ENCODE results near the gene HSP90AB1. TPM values are rescaled to one million over a fixed set of nuclear protein-coding genes. Genes with fewer than 3 reads are reported as not detected.

Gene HSP90AB1
- polyA plus RNA-seq, 1 donor from 2014 or later = 522 TPM

- Histone ChIP-seq H4K20me1 (ENCODE audit: insufficient read depth) (no peaks in the 10 kb centered on the region), H3K4me3 (ENCODE audit: low read length) (no peak overlapping the region), H3K36me3 (ENCODE audit: insufficient read depth, low read length) (no peaks in the 10 kb centered on the region), H3K9ac (ENCODE audit: low read length) (no peak overlapping the region), H3K27ac (ENCODE audit: low read length) (no peak overlapping the region), H3K4me2 (ENCODE audit: low read length) (no peak overlapping the region), H3K27me3 (ENCODE audit: insufficient read depth, low read depth, low read length) (no peaks in the 10 kb centered on the region), H3F3A (ENCODE audit: insufficient read depth, low read length, poor library complexity, severe bottlenecking) (no peaks in the 10 kb centered on the region), H3K79me2 (replicated peaks; ENCODE audit: insufficient read depth, low read length) (no peaks in the 10 kb centered on the region), H3K9me3 (ENCODE audit: low read length) (no peaks in the 10 kb centered on the region), H3K9me2 (ENCODE audit: insufficient read depth, low read length) (no peaks in the 10 kb centered on the region), H2AFZ (ENCODE audit: low read depth, low read length) (no peak overlapping the region)
- TF ChIP-seq EZH2 (IDR thresholded peaks at IDR 0.05; ENCODE audit: borderline replicate concordance, insufficient read depth, low read length, poor library complexity, severe bottlenecking) = no peak
- no peak for TF ChIP-seq MXI1 (conservative IDR thresholded peaks at IDR 0.05; ENCODE audit: poor library complexity, severe bottlenecking)
- TF ChIP-seq POLR2AphosphoS5 (IDR thresholded peaks at IDR 0.05) = no peak
- no peak for TF ChIP-seq REST (IDR thresholded peaks at IDR 0.05; ENCODE audit: borderline replicate concordance)
- peak; percentile 25 for TF ChIP-seq SMC3 (conservative IDR thresholded peaks at IDR 0.05; ENCODE audit: poor library complexity)
- peak; percentile 24 for TF ChIP-seq RAD21 (conservative IDR thresholded peaks at IDR 0.05)
- no peak for TF ChIP-seq TAF1 (IDR thresholded peaks at IDR 0.05; ENCODE audit: low read depth)
- peak; percentile 45 for TF ChIP-seq CTCF (IDR thresholded peaks at IDR 0.05; ENCODE audit: poor library complexity, severe bottlenecking)
- TF ChIP-seq EP300 (conservative IDR thresholded peaks at IDR 0.05; ENCODE audit: poor library complexity, severe bottlenecking) = no peak
Observed at GRCh38 chr6:44234101-44235025, 12.5 kb upstream of the HSP90AB1 start.

GRCh38 chr6:44235269-44235668 is 11.6 kb upstream of the HSP90AB1 start:
- H4K20me1 ChIP-seq (ENCODE audit: insufficient read depth) = no peaks in the 10 kb centered on the region
- no peak overlapping the region for H3K4me2 ChIP-seq (ENCODE audit: low read length)
- H3K36me3 ChIP-seq (ENCODE audit: insufficient read depth, low read length) = no peaks in the 10 kb centered on the region
- H3K27me3 ChIP-seq (ENCODE audit: insufficient read depth, low read depth, low read length) = no peaks in the 10 kb centered on the region
- H3K27ac ChIP-seq (ENCODE audit: low read length) = no peak overlapping the region
- H3K9me3 ChIP-seq (ENCODE audit: low read length) = no peaks in the 10 kb centered on the region
- H3K9me2 ChIP-seq (ENCODE audit: insufficient read depth, low read length) = no peaks in the 10 kb centered on the region
- H3K79me2 ChIP-seq (replicated peaks; ENCODE audit: insufficient read depth, low read length) = no peaks in the 10 kb centered on the region
- no peak overlapping the region for H2AFZ ChIP-seq (ENCODE audit: low read depth, low read length)
- TF ChIP-seq REST (IDR thresholded peaks at IDR 0.05; ENCODE audit: borderline replicate concordance) = no peak
- no peak for TF ChIP-seq SMC3 (conservative IDR thresholded peaks at IDR 0.05; ENCODE audit: poor library complexity)
- no peak for TF ChIP-seq MXI1 (conservative IDR thresholded peaks at IDR 0.05; ENCODE audit: poor library complexity, severe bottlenecking)
- no peak for TF ChIP-seq EP300 (conservative IDR thresholded peaks at IDR 0.05; ENCODE audit: poor library complexity, severe bottlenecking)
- TF ChIP-seq CTCF (IDR thresholded peaks at IDR 0.05; ENCODE audit: poor library complexity, severe bottlenecking) = no peak
- no peak for TF ChIP-seq POLR2AphosphoS5 (IDR thresholded peaks at IDR 0.05)
- TF ChIP-seq EZH2 (IDR thresholded peaks at IDR 0.05; ENCODE audit: borderline replicate concordance, insufficient read depth, low read length, poor library complexity, severe bottlenecking) = no peak
- TF ChIP-seq TAF1 (IDR thresholded peaks at IDR 0.05; ENCODE audit: low read depth) = no peak
- TF ChIP-seq RAD21 (conservative IDR thresholded peaks at IDR 0.05) = no peak
- H3K4me3 ChIP-seq (ENCODE audit: low read length) = no peak overlapping the region
- no peaks in the 10 kb centered on the region for H3F3A ChIP-seq (ENCODE audit: insufficient read depth, low read length, poor library complexity, severe bottlenecking)
- no peak overlapping the region for H3K9ac ChIP-seq (ENCODE audit: low read length)

All from neural cell (in vitro differentiated cells).